Chondrocyte (in vitro differentiated cells): ENCODE results near the gene SSR4. TPM values are rescaled to one million over a fixed set of nuclear protein-coding genes. Genes with fewer than 3 reads are reported as not detected.

Experiments used
- DNase-seq: peaks from one replicate; pipeline ENCODE4 v3.0.0; 2021; ENCODE audit warnings: mixed read lengths, low spot score
- H3K27ac Mint-ChIP-seq: one replicate; pipeline ENCODE4 v1.8.0; 2021; ENCODE audit warnings: mild to moderate bottlenecking, moderate library complexity, mixed read lengths; ENCODE audit not compliant: unreplicated experiment
- H3K27me3 Mint-ChIP-seq: 2 replicates; pipeline ENCODE4 v1.8.0; 2021; ENCODE audit warnings: low read depth, mixed read lengths
- H3K36me3 Mint-ChIP-seq: 2 replicates; pipeline ENCODE4 v1.8.0; 2021; ENCODE audit warnings: low read depth, mixed read lengths
- H3K4me1 Mint-ChIP-seq: 2 replicates; pipeline ENCODE4 v1.8.0; 2021; ENCODE audit warnings: low read depth, mild to moderate bottlenecking, mixed read lengths
- H3K4me3 Mint-ChIP-seq: one replicate; pipeline ENCODE4 v1.8.0; 2021; ENCODE audit warnings: mild to moderate bottlenecking, moderate library complexity, mixed read lengths; ENCODE audit not compliant: unreplicated experiment
- H3K9me3 Mint-ChIP-seq: 2 replicates; pipeline ENCODE4 v1.8.0; 2021; ENCODE audit warnings: low read depth, mixed read lengths
- CTCF ChIP-seq: fragments of 200-600 bp; sonication (generic); IDR thresholded peaks from 2 replicates; pipeline ENCODE4 v1.5.0; 2021; ENCODE audit warnings: antibody characterized with exemption, mild to moderate bottlenecking, moderate library complexity
- total RNA-seq: library from RNA; stranded (reverse); gene quantifications from 3 replicates; pipeline ENCODE4 v1.2.1, GENCODE V29; 2021

SSR4 gene
- total RNA-seq, 1 donor from 2014 or later = 245 TPM

- Mint-ChIP-seq H3K4me1 (no peaks in the 10 kb centered on the region), H3K9me3 (peaks cover 2% of the 10 kb centered on the region), H3K27me3 (peaks cover 17% of the 10 kb centered on the region), H3K36me3 (peaks cover 2% of the 10 kb centered on the region), H3K4me3 (no peak overlapping the region), H3K27ac (no peak overlapping the region)
- TF ChIP-seq CTCF = no peak
- no peak for DNase-seq
Observed at GRCh38 chrX:153845842-153846241, 51.4 kb downstream of the SSR4 start.

Other genes with a start within 250 kb of the SSR4 start
- 17.2 to 21.9 TPM (median 17.7 TPM) in 3 replicates for gene CCNQ, start 195.5 kb upstream of the SSR4 start, total RNA-seq
- gene DUSP9, start 147.5 kb upstream of the SSR4 start, total RNA-seq = 0.13 to 0.77 TPM in 2 of 3 replicates, not detected in the other
- 3.2 to 3.8 TPM (median 3.5 TPM) in 3 replicates for gene PNCK, start 120.9 kb upstream of the SSR4 start, total RNA-seq
- gene SLC6A8, start 106.7 kb upstream of the SSR4 start, total RNA-seq = 47.6 to 71.1 TPM (median 70.6 TPM) in 3 replicates
- gene BCAP31, start 70.3 kb upstream of the SSR4 start, total RNA-seq = 144 to 153 TPM (median 147 TPM) in 3 replicates
- 19.0 to 25.4 TPM (median 20.3 TPM) in 3 replicates for gene ABCD1, start 69.8 kb upstream of the SSR4 start, total RNA-seq
- 8.5 to 36.3 TPM (median 34.8 TPM) in 3 replicates for gene PLXNB3, start 30.4 kb upstream of the SSR4 start, total RNA-seq
- 0.18 to 0.50 TPM in 2 of 3 replicates, not detected in the other for gene SRPK3, start 13.6 kb upstream of the SSR4 start, total RNA-seq
- gene IDH3G, start 293 bp upstream of the SSR4 start, total RNA-seq = 42.8 to 49.6 TPM (median 46.9 TPM) in 3 replicates
- gene PDZD4, start 35.9 kb downstream of the SSR4 start, total RNA-seq = 24.8 to 27.2 TPM (median 25.4 TPM) in 3 replicates
- gene L1CAM, start 91.5 kb downstream of the SSR4 start, total RNA-seq = 2.2 to 2.9 TPM (median 2.5 TPM) in 3 replicates
- not detected in 3 replicates for gene AVPR2, start 110.0 kb downstream of the SSR4 start, total RNA-seq
- 2.8 to 3.7 TPM (median 3.1 TPM) in 3 replicates for gene ARHGAP4, start 131.6 kb downstream of the SSR4 start, total RNA-seq
- 89.5 to 99.8 TPM (median 91.4 TPM) in 3 replicates for gene NAA10, start 140.4 kb downstream of the SSR4 start, total RNA-seq
- gene RENBP, start 150.0 kb downstream of the SSR4 start, total RNA-seq = 6.5 to 13.4 TPM (median 13.1 TPM) in 3 replicates
- 60.1 to 89.9 TPM (median 67.2 TPM) in 3 replicates for gene HCFC1, start 177.2 kb downstream of the SSR4 start, total RNA-seq
- 12.3 to 20.3 TPM (median 18.3 TPM) in 3 replicates for gene TMEM187, start 178.1 kb downstream of the SSR4 start, total RNA-seq
- 88.0 to 113 TPM (median 104 TPM) in 3 replicates for gene IRAK1, start 225.2 kb downstream of the SSR4 start, total RNA-seq